VCaP (cell line): Measurements from ENCODE around the gene TNIK.

Experiments used
- H3K27ac ChIP-seq: fragments of 450-650 bp; 2 replicates; pipeline ENCODE4 v1.5.1; 2017
- TF ChIP-seq, protein P1 (sequence below): fragments of 450-650 bp; conservative IDR thresholded peaks from 2 replicates; pipeline ENCODE4 v1.5.1; 2017; ENCODE audit warnings: mild to moderate bottlenecking, moderate library complexity

Gene TNIK

DNA sequence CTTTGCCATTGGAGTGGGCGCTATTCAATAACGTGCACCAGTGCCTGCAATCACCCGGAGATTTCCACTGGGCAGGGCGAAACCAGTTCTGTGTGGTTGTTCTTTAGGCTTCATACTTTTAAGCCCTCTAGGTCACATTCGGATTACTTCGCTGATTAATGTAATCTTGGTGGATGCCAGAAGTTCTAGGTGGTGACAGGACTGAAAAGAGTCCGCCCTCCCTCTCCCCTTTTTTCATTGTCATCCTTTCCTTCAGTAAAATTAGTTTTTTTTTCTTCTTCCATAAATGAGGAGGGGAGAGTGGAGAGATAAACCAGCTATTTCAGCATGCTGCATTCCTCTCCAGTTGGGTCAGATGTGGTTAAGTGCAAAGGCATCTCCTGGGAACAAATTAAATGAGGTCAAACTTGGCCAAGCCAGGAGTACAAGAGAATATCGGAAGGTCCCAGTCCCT is 431.4 kb downstream of the TNIK start:
- TF ChIP-seq, protein P1, sequence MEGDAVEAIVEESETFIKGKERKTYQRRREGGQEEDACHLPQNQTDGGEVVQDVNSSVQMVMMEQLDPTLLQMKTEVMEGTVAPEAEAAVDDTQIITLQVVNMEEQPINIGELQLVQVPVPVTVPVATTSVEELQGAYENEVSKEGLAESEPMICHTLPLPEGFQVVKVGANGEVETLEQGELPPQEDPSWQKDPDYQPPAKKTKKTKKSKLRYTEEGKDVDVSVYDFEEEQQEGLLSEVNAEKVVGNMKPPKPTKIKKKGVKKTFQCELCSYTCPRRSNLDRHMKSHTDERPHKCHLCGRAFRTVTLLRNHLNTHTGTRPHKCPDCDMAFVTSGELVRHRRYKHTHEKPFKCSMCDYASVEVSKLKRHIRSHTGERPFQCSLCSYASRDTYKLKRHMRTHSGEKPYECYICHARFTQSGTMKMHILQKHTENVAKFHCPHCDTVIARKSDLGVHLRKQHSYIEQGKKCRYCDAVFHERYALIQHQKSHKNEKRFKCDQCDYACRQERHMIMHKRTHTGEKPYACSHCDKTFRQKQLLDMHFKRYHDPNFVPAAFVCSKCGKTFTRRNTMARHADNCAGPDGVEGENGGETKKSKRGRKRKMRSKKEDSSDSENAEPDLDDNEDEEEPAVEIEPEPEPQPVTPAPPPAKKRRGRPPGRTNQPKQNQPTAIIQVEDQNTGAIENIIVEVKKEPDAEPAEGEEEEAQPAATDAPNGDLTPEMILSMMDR, result no peak
- H3K27ac ChIP-seq, result no peak overlapping the region

DNA sequence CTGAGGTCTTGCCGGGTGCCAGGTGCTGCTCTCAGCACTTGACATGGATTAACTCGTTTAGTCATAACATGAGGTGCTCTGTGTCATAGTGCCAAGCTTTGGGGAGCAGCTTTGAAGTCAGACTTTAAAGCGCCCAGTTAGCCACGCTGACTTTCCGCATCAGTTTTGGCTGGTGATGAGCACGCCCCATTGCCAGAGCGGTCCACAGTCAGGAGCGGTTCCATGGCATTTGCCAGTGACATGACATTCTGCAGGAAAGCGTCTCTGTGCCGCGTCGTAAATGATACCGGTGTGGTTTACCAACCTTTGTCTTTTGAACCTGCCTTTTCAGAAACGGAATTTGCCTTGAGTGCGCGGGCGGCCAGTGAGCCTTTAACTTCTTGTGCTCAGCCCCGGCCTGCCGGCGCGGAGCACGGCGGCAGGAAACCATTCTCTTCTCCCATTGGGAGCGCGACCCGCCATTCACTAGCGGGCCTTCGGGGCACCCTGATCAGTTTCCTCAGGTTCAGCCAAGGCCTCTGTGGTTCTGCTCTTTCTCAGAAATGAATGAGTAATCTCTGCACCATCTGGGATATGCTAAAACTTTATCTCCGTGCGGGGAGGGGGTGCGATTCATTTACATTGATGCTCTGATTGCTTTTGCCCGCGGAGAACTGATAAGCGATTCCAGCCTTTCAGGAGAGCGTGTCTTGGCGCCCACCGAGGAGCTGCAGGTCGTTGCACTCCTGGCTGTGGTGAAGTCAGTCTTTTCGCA is 432.0 kb downstream of the TNIK start:
- TF ChIP-seq, protein P1, result no peak
- no peak overlapping the region for H3K27ac ChIP-seq

DNA sequence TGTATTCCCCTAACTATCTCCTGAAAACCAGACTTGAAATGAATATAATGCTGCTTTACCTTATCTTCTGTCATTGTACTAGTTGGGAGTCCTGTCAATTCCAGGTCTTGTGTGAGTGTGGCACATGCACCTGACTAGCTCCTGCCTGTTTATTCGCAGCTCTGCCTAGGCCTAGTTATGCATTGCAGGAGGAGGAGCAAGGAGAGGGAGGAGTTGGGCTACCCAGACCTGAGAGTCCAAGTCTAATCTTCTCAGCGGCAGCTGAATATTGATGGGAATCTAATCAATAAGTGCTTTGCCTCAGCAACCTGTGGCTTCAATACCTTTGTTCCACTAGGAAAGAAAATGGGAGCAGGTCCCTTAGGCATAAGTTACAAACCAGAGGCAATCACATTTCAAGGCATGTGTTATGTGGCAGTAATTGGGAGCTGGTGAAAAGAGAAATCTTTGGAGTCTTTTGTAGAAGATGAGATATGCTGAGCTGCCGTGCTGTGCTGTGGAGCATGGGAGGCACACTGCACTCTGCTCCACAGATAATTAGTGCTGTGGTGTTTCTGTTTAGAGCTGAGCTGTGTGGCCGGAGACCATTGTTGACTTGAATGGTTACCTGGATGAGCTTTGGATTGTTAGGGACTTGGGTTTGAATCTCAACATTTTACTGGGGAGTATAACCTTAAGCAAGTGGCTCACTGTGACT is 433.5 kb downstream of the TNIK start, which contains the start of gene SLC2A2:
TSS of gene SLC2A2 (minus strand) at position 124 of the 697 bp plus-strand sequence. CDS start at position 74, 50 bp downstream.
- TF ChIP-seq, protein P1, result no peak

DNA sequence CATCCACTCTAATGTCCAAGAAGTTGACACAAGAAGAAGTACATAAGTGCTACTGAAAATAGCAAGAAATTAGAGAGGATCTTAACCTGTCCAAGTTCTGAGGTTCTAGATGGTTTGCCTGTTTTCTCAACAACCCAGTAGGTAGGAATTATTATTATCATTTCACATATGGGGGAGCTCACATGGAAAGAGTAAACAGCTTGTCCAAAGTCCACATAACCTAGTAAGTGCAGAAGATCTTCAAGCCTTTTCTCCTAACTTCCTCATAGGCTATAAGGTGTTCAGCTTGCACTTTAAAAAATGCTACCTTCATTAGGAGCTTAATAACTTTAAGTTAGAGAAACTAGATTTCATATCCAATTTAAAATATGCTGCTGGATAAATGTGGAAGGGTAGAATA is 436.6 kb downstream of the TNIK start:
- H3K27ac ChIP-seq, result no peak overlapping the region
- TF ChIP-seq, protein P1, result no peak

More for the DNA sequence above, 433.5 kb downstream of the TNIK start, which contains the start of gene SLC2A2:
- H3K27ac ChIP-seq, result no peak within 1 kb of the TSS

DNA sequence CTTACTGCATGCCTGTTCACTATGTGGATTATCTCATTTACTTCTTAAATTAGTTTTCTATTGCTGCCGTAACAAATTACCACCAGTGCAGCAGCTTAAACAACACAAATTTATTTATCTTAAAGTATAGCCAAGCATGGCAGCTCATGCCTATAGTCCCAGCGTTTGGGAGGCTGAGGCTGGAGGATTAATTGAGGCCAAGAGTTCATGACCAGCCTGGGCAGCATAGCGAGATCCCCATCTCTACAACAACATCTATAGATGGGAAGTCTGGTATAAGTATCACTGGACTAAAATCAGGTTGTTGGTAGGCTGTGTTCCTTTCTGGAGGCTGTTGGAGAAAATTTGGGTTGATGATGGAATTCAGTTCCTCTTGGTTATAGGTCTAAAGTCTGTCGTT is 438.8 kb downstream of the TNIK start:
- no peak overlapping the region for H3K27ac ChIP-seq
- TF ChIP-seq, protein P1, result no peak

DNA sequence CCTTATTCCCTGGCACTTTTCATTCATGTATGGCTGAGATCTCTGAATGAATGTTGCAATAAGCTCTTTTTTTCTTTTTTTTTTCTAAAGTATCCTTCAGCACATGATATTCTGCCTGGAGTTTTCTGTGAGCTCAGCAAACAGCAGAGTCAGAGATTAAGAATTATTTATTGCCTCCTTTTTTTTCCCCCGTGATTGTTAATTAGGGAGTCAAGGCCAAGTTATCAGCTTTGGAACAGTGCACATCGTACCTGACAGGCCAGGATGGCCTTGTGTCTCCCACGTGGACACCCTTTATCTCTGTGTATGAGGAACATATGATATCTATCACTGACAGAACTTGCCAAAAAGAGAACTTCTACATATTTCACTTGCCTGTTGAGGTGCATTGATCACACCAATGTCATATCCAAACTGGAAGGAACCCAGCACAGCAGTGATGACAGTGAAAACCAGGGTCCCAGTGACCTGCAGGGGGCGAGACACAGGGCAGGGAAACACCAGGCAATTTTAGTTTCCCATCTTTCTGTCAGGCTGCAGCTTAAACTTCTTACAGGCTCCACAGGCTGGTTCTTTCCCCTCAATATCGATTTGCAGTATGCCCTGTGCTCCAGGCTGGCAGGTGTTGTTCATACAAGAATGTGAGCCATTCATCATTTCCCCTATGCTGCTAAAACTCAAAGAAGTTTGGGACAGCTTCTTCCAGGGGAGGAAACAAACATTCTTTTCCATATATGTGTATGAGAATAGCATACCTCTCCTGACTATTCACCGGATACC is 441.9 kb downstream of the TNIK start:
- TF ChIP-seq, protein P1, result peak; percentile 27
- H3K27ac ChIP-seq, result no peak overlapping the region
